Neural progenitor cell (in vitro differentiated cells): ENCODE results near the gene COL21A1. TPM values are rescaled to one million over a fixed set of nuclear protein-coding genes. Genes with fewer than 3 reads are reported as not detected.

ENCODE experiments used
- DNase-seq: peaks from one replicate; pipeline ENCODE4 v3.0.0-alpha.2; 2016; ENCODE audit warnings: low spot score
- H2AFZ ChIP-seq: fragments of 200-600 bp; sonication (generic); replicated peaks from 2 replicates; pipeline ENCODE4 v1.6.1; 2016; ENCODE audit warnings: antibody characterized with exemption
- H3F3A ChIP-seq: fragments of 200-600 bp; sonication (generic); 2 replicates; pipeline ENCODE4 v1.6.1; 2016; ENCODE audit warnings: antibody characterized with exemption, low read depth
- H3K27ac ChIP-seq: fragments of 200-600 bp; sonication (generic); 2 replicates; pipeline ENCODE4 v1.5.1; 2016; ENCODE audit warnings: mild to moderate bottlenecking
- H3K27me3 ChIP-seq: fragments of 200-600 bp; sonication (generic); 2 replicates; pipeline ENCODE4 v1.6.1; 2016; ENCODE audit warnings: mild to moderate bottlenecking, moderate library complexity
- H3K36me3 ChIP-seq: fragments of 200-600 bp; sonication (generic); 2 replicates; pipeline ENCODE4 v1.5.1; 2016
- H3K4me1 ChIP-seq: fragments of 200-600 bp; sonication (generic); 2 replicates; pipeline ENCODE4 v1.6.1; 2016; ENCODE audit warnings: mixed run types
- H3K4me2 ChIP-seq: fragments of 200-600 bp; sonication (generic); 2 replicates; pipeline ENCODE4 v1.6.1; 2016
- H3K4me3 ChIP-seq: fragments of 200-600 bp; sonication (generic); 2 replicates; pipeline ENCODE4 v1.5.1; 2016
- H3K79me2 ChIP-seq: fragments of 200-600 bp; sonication (generic); 2 replicates; pipeline ENCODE4 v1.6.1; 2016; ENCODE audit warnings: low read depth
- H3K9ac ChIP-seq: fragments of 200-600 bp; sonication (generic); 2 replicates; pipeline ENCODE4 v1.6.1; 2016
- H3K9me3 ChIP-seq: fragments of 200-600 bp; sonication (generic); 2 replicates; pipeline ENCODE4 v1.5.1; 2016; ENCODE audit warnings: low read depth
- H4K20me1 ChIP-seq: fragments of 200-600 bp; sonication (generic); 2 replicates; pipeline ENCODE4 v1.6.1; 2016; ENCODE audit warnings: low read depth
- H3K27ac Mint-ChIP-seq: 3 replicates; pipeline ENCODE4 v1.8.0; 2021; ENCODE audit warnings: mixed read lengths
- H3K27me3 Mint-ChIP-seq: 2 replicates; pipeline ENCODE4 v1.8.0; 2022; ENCODE audit warnings: low read depth, mild to moderate bottlenecking, inconsistent platforms, moderate library complexity, mixed read lengths; ENCODE audit not compliant: insufficient read depth
- H3K36me3 Mint-ChIP-seq: 3 replicates; pipeline ENCODE4 v1.8.0; 2021; ENCODE audit warnings: mixed read lengths
- H3K4me1 Mint-ChIP-seq: 3 replicates; pipeline ENCODE4 v1.8.0; 2021; ENCODE audit warnings: mixed read lengths
- H3K4me3 Mint-ChIP-seq: 3 replicates; pipeline ENCODE4 v1.8.0; 2021; ENCODE audit warnings: mild to moderate bottlenecking, moderate library complexity, mixed read lengths
- H3K9me3 Mint-ChIP-seq: 3 replicates; pipeline ENCODE4 v1.8.0; 2020; ENCODE audit warnings: mixed read lengths
- EZH2 ChIP-seq: fragments of 200-600 bp; sonication (generic); IDR thresholded peaks from 2 replicates; pipeline ENCODE4 v1.6.1; 2017; ENCODE audit warnings: antibody characterized with exemption, mild to moderate bottlenecking, moderate library complexity
- EZH2phosphoT487 ChIP-seq: fragments of 200-600 bp; sonication (generic); IDR thresholded peaks from 2 replicates; pipeline ENCODE4 v1.6.1; 2017; ENCODE audit warnings: antibody characterized with exemption
- total RNA-seq: library from RNA; depleted of rRNA; stranded (reverse); fragments of >200 nt; gene quantifications from 2 replicates; pipeline ENCODE4 v1.2.3, GENCODE V29; 2015; ENCODE audit warnings: low replicate concordance
- TF ChIP-seq, protein P1 (sequence below): fragments of 200-600 bp; sonication (generic); IDR thresholded peaks from 2 replicates; pipeline ENCODE4 v1.5.1; 2017; ENCODE audit warnings: antibody characterized with exemption, mild to moderate bottlenecking

Gene COL21A1
- total RNA-seq, 1 donor from 2014 or later, result 0.95 TPM

GRCh38 chr6:56101141-56101553, 146.2 kb downstream of the COL21A1 start:
- Mint-ChIP-seq H3K36me3 (no peaks in the 10 kb centered on the region), H3K4me1 (no peaks in the 10 kb centered on the region), H3K4me3 (no peak overlapping the region), H3K9me3 (no peaks in the 10 kb centered on the region), H3K27ac (no peak overlapping the region), H3K27me3 (no peaks in the 10 kb centered on the region)
- DNase-seq, result no peak
- Histone ChIP-seq H3K9ac (no peak overlapping the region), H3F3A (peaks cover 5% of the 10 kb centered on the region), H3K27me3 (no peaks in the 10 kb centered on the region), H3K79me2 (no peaks in the 10 kb centered on the region), H3K4me2 (no peak overlapping the region), H2AFZ (no peak overlapping the region), H3K4me3 (no peak overlapping the region), H3K27ac (no peak overlapping the region), H3K9me3 (no peaks in the 10 kb centered on the region), H4K20me1 (no peaks in the 10 kb centered on the region), H3K36me3 (no peaks in the 10 kb centered on the region), H3K4me1 (no peaks in the 10 kb centered on the region)
- TF ChIP-seq EZH2phosphoT487, result no peak
- TF ChIP-seq, protein P1, sequence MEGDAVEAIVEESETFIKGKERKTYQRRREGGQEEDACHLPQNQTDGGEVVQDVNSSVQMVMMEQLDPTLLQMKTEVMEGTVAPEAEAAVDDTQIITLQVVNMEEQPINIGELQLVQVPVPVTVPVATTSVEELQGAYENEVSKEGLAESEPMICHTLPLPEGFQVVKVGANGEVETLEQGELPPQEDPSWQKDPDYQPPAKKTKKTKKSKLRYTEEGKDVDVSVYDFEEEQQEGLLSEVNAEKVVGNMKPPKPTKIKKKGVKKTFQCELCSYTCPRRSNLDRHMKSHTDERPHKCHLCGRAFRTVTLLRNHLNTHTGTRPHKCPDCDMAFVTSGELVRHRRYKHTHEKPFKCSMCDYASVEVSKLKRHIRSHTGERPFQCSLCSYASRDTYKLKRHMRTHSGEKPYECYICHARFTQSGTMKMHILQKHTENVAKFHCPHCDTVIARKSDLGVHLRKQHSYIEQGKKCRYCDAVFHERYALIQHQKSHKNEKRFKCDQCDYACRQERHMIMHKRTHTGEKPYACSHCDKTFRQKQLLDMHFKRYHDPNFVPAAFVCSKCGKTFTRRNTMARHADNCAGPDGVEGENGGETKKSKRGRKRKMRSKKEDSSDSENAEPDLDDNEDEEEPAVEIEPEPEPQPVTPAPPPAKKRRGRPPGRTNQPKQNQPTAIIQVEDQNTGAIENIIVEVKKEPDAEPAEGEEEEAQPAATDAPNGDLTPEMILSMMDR, result no peak
- no peak for TF ChIP-seq EZH2

DNA sequence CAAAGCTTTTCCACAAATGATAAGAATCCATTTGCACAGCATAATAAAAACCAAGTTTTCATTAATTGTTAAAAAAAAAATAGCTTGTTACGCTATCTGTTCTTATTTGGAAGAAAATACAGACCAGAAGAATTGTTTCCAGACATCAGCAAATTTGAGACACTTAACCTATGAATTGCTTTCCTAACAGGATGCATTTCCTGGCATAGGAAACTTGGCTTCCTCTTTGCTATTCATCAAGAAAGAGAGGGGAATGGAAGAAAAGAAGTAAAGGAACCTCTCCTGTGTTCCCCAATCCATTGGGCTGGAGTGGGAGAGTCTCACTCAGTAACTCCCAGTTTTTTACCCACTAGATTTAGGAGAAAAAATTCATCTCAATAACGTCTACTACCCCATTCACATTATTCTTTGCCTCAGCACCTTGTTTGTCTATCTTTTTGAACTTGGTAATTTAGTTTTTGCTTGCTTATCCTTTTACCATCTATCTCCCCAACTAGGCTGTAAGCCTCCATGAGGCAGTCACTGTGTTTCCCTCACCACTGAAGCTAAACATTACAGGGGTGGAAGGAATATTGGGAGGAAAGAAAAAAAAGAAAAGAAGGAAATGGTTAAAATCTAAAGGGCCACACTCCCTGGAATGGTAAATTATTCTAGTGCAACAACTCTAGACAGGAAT, 150.3 kb downstream of the COL21A1 start:
- Mint-ChIP-seq H3K4me1 (no peaks in the 10 kb centered on the region), H3K4me3 (no peak overlapping the region), H3K9me3 (no peaks in the 10 kb centered on the region), H3K36me3 (no peaks in the 10 kb centered on the region), H3K27ac (no peak overlapping the region), H3K27me3 (no peaks in the 10 kb centered on the region)
- no peaks in the 10 kb centered on the region for H3K27me3 ChIP-seq
- no peaks in the 10 kb centered on the region for H3K4me1 ChIP-seq
- no peak overlapping the region for H3K27ac ChIP-seq
- H3K4me3 ChIP-seq, result no peak overlapping the region
- TF ChIP-seq, protein P1, result no peak
- TF ChIP-seq EZH2phosphoT487, result no peak
- no peaks in the 10 kb centered on the region for H4K20me1 ChIP-seq
- H3K79me2 ChIP-seq, result no peaks in the 10 kb centered on the region
- no peaks in the 10 kb centered on the region for H3K9me3 ChIP-seq
- H3F3A ChIP-seq, result peaks cover 5% of the 10 kb centered on the region
- no peak for DNase-seq
- no peaks in the 10 kb centered on the region for H3K36me3 ChIP-seq
- H3K9ac ChIP-seq, result no peak overlapping the region
- H3K4me2 ChIP-seq, result no peak overlapping the region
- no peak overlapping the region for H2AFZ ChIP-seq

DNA sequence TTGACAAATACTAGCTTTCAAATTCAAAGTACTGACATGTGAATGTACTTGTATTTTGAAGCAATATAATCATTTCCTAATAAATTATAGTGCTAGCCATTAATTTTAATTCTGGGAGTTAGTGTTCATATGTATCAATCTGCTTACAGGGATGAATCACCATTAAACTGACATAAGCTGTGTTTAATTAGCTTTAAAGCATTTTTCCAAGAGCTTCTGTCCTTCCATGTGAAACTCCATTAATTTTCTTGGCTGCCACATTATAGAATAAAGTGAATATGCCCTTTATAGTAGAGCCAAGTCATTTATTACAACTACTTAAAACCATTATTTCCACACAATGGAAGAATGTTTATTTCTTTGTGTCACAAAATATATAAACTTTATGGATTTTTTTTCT, 150.8 kb downstream of the COL21A1 start:
- H3K27me3 Mint-ChIP-seq, result no peaks in the 10 kb centered on the region
- no peaks in the 10 kb centered on the region for H3K36me3 Mint-ChIP-seq
- Histone ChIP-seq H2AFZ (no peak overlapping the region), H3K9ac (no peak overlapping the region), H3K36me3 (no peaks in the 10 kb centered on the region), H3K4me1 (no peaks in the 10 kb centered on the region), H3K27me3 (no peaks in the 10 kb centered on the region), H3K4me2 (no peak overlapping the region), H3K27ac (no peak overlapping the region), H3K4me3 (no peak overlapping the region), H3K9me3 (no peaks in the 10 kb centered on the region), H4K20me1 (no peaks in the 10 kb centered on the region), H3K79me2 (no peaks in the 10 kb centered on the region), H3F3A (peaks cover 5% of the 10 kb centered on the region)
- no peak for DNase-seq
- no peak overlapping the region for H3K4me3 Mint-ChIP-seq
- no peak overlapping the region for H3K27ac Mint-ChIP-seq
- no peaks in the 10 kb centered on the region for H3K9me3 Mint-ChIP-seq
- H3K4me1 Mint-ChIP-seq, result no peaks in the 10 kb centered on the region
- TF ChIP-seq, protein P1, result no peak
- no peak for TF ChIP-seq EZH2phosphoT487
- no peak for TF ChIP-seq EZH2
